ENCODE measurements around the gene CDC16.

GRCh38 chr13:114319441-114319913, 84.8 kb downstream of the CDC16 start:
- TF ChIP-seq CTCF (IDR thresholded peaks at IDR 0.05) (no peak), EZH2 (IDR thresholded peaks at IDR 0.05; ENCODE audit: borderline replicate concordance, insufficient read depth, low read depth, low read length, poor library complexity, severe bottlenecking) (no peak)

All from B cell (primary cell).